Measurements from ENCODE around the gene SLC17A9.
"Not testable (repeated sequence)": the region's sequence is repeated elsewhere in the genome, so short reads cannot be mapped to it uniquely, and the experiment has no call there.

The SLC17A9 gene

GRCh38 chr20:62956387-62957135, 4.1 kb downstream of the SLC17A9 start:
- DNase-seq, result no peak

GRCh38 chr20:62957136-62958117, 4.9 kb downstream of the SLC17A9 start:
- no peak for DNase-seq

- DNase-seq, result no peak
These were observed 6.0 kb downstream of the SLC17A9 start for GRCh38 chr20:62958388-62959100.

GRCh38 chr20:62959101-62959971, 6.8 kb downstream of the SLC17A9 start:
- DNase-seq, result no peak

GRCh38 chr20:62959998-62960436, 7.5 kb downstream of the SLC17A9 start:
- DNase-seq, result no peak

- not testable (repeated sequence) for DNase-seq
These were observed 8.2 kb downstream of the SLC17A9 start for GRCh38 chr20:62960446-62961309.

- DNase-seq, result no peak
These were observed 8.8 kb downstream of the SLC17A9 start for GRCh38 chr20:62961310-62961783.

GRCh38 chr20:62961799-62962198, 9.3 kb downstream of the SLC17A9 start:
- DNase-seq, result no peak

- no peak for DNase-seq
These were observed 9.8 kb downstream of the SLC17A9 start for GRCh38 chr20:62962221-62962879.

GRCh38 chr20:62962891-62963613, 10.5 kb downstream of the SLC17A9 start:
- no peak for DNase-seq

- DNase-seq, result no peak
These were observed 11.3 kb downstream of the SLC17A9 start for GRCh38 chr20:62963614-62964397.

- DNase-seq, result no peak
These were observed 12.2 kb downstream of the SLC17A9 start for GRCh38 chr20:62964700-62965099.

GRCh38 chr20:62965363-62965771, 12.9 kb downstream of the SLC17A9 start:
- no peak for DNase-seq

GRCh38 chr20:62966212-62967148, 14.0 kb downstream of the SLC17A9 start:
- DNase-seq, result no peak

GRCh38 chr20:62967149-62967501, 14.6 kb downstream of the SLC17A9 start:
- no peak for DNase-seq

- no peak for DNase-seq
These were observed 15.3 kb downstream of the SLC17A9 start for GRCh38 chr20:62967628-62968351.
